ENCODE results near the gene LYPD6.

DNA sequence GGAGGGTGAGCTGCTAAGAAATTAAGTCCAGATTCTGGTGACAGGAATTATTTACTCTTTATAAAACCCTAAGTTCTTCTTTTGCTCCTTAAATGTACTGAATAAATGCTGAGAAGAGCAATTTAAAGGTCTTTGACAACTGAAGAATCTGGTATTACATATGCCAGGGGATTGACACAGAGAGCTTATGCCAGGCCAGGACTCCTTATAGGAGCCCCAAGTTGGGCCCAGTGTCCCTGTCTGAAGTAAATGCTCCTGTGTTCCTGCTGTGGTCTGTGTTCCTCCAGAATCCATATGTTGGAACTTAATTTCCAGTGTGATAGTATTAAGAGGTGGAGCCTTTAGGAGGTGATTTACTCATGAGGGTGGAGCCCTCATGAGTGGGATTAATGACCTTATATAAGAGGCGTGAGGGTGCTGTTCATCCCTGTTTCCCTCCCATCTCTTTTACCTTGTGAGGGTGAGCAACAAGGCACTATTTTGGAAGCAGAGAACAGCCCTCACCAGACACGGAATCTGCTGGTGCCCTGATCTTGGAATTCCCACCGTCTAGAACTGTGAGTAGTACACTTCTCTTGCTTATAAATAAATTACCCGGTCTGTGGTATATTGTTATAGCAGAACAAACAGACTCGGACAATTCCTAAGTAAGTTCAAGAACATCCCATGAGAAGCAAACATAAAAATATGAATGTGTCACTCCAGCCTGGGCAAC lies 39.8 kb downstream of the LYPD6 start:
- TF ChIP-seq, protein P1, sequence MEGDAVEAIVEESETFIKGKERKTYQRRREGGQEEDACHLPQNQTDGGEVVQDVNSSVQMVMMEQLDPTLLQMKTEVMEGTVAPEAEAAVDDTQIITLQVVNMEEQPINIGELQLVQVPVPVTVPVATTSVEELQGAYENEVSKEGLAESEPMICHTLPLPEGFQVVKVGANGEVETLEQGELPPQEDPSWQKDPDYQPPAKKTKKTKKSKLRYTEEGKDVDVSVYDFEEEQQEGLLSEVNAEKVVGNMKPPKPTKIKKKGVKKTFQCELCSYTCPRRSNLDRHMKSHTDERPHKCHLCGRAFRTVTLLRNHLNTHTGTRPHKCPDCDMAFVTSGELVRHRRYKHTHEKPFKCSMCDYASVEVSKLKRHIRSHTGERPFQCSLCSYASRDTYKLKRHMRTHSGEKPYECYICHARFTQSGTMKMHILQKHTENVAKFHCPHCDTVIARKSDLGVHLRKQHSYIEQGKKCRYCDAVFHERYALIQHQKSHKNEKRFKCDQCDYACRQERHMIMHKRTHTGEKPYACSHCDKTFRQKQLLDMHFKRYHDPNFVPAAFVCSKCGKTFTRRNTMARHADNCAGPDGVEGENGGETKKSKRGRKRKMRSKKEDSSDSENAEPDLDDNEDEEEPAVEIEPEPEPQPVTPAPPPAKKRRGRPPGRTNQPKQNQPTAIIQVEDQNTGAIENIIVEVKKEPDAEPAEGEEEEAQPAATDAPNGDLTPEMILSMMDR (IDR thresholded peaks at IDR 0.05) = no peak
- TF ChIP-seq POLR2A (IDR thresholded peaks at IDR 0.05) = no peak

Data from Peyer's patch (tissue), 4 donors.